NCI-H1105 (cell line): Measurements from ENCODE around the gene SLC25A13.
"Not testable (repeated sequence)": the region's sequence is repeated elsewhere in the genome, so short reads cannot be mapped to it uniquely, and the experiment has no call there.

Experiments
- DNase-seq: peaks from one replicate; lab custom pipeline; 2025; lab: John Stamatoyannopoulos, UW

SLC25A13 gene

DNA sequence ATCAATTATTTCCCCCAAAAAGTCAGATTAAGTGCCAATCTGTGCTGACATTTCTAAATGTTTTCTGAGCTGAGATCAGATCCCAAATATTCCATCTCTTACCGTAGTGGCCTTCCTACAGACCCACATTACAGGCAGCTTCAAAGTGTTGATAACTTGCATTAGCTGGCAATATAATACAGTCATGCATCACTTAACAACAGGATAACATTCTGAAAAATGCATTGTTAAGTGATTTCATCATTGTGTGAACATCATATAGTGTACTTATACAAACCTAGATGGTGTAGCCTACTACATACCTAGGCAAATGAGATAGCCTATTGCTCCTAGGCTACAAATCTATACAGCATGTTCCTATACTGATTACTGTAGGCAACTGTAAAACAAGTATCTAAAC lies 22.4 kb downstream of the SLC25A13 start:
- no peak for DNase-seq

GRCh38 chr7:96297876-96298275 lies 24.0 kb downstream of the SLC25A13 start:
- no peak for DNase-seq

DNA sequence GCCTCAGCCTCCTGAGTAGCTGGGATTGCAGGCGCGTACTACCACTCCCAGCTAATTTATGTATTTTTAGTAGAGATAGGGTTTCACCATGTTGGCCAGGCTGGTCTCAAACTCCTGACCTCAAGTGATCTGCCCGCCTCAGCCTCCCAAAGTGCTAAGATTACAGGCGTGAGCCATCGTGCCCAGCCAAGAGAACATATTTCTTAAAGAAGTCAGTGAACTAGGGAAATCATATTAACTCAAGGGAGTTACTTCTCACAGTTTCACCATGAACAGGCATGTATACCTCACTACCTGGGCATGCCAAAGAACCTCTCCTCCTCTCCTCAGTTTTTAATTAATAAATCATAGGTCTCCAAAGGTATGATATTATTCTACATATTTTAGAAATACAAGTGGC lies 24.5 kb downstream of the SLC25A13 start:
- DNase-seq: not testable (repeated sequence)

GRCh38 chr7:96293911-96294310 lies 28.0 kb downstream of the SLC25A13 start:
- DNase-seq: not testable (repeated sequence)

- no peak for DNase-seq
Measured at GRCh38 chr7:96287559-96287958, 34.3 kb downstream of the SLC25A13 start.

- DNase-seq: no peak
Measured at GRCh38 chr7:96287132-96287531, 34.8 kb downstream of the SLC25A13 start.

DNA sequence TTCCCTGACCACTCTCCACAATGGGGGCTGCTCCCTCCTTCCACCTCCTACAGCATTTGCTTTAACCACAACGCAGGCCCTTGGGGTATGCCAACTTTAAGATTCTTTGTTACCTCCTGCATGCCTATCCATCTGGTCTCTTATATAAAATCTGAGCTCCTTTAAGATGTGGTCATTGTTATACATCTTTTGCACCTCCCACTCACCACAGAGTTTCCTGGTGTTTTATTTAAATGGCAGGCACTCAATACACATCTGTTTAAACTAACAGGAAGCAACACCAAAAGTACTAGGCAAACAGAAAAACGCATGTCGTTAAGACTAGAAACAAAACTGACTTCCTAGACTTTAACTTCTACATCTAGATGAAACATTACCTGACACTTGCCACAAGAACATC lies 36.3 kb downstream of the SLC25A13 start:
- no peak for DNase-seq

- no peak for DNase-seq
Measured at GRCh38 chr7:96284835-96285234, 37.1 kb downstream of the SLC25A13 start.

DNA sequence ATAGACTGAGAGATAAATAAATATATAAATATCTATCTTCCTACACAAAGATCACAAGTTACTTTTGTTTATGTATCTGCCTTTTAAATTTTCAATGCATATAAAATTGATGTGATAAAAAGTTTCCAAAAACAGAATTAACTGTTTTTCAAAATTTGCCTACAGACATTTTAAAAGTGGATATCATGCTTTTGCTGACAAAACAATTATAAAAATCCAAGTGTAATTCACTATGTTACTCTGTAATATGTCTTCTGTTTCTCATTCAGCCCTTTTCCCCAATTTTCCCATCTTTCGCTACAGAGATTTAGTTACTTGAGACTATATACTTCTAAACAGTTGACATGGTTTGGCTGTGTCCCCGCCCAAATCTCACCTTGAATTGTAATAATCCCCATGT lies 37.7 kb downstream of the SLC25A13 start:
- DNase-seq: no peak

DNA sequence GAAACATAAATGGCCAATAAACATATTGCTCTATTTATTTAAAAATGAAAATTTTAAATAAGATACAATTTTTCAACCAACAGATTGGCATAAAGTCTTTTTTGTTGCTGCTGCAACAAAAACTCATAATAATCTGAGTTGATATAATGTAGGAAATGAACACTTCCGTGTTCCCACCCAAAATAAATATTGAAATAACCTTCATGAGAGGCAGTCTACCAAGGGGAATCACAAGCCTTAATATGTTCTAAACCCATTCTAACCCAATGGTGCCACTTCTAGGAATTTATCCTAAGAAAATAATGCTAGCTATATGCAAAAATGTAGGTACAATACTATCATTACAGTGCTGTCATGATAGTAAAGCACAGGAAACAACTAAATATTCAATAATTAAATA lies 39.1 kb downstream of the SLC25A13 start:
- no peak for DNase-seq

- no peak for DNase-seq
Measured at GRCh38 chr7:96277921-96278320, 44.0 kb downstream of the SLC25A13 start.

DNA sequence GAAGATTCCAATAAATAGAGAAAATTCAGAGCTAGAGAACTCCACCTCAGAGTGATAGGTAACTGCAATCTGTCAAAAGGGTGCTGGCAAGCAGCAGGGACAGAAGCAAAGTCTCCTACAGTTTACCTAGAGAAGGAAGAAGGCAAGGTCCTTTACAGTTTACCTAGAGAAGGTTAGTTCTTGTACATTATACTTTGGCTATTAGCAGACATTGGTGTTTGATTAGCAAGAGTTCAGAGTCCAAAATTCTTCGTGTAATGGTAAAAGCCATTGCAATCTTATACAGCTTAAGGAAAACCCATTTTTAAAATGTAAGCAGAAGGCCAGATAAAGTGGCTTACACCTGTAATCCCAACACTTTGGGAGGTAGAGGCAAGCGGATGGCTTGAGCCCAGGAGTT lies 45.9 kb downstream of the SLC25A13 start:
- DNase-seq: no peak

DNA sequence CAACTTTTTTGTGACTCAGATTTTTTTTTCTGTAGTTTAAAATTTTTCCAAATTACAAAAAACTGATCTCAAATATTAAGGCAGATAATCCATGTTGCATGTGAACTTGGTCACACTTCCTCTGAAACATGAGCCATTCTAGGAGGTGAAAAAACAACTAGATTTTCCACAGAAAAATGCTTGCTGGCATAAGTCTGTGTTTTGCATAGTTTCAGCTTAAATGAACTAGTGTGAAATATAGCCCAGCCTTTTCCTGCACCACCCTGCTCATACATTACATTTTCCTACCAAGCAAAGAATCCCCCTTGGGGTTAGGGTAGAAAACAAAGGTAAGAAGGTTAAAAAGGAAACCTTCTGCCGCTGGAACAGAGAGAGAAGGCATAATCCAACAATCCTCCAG lies 48.2 kb downstream of the SLC25A13 start:
- DNase-seq: no peak

DNA sequence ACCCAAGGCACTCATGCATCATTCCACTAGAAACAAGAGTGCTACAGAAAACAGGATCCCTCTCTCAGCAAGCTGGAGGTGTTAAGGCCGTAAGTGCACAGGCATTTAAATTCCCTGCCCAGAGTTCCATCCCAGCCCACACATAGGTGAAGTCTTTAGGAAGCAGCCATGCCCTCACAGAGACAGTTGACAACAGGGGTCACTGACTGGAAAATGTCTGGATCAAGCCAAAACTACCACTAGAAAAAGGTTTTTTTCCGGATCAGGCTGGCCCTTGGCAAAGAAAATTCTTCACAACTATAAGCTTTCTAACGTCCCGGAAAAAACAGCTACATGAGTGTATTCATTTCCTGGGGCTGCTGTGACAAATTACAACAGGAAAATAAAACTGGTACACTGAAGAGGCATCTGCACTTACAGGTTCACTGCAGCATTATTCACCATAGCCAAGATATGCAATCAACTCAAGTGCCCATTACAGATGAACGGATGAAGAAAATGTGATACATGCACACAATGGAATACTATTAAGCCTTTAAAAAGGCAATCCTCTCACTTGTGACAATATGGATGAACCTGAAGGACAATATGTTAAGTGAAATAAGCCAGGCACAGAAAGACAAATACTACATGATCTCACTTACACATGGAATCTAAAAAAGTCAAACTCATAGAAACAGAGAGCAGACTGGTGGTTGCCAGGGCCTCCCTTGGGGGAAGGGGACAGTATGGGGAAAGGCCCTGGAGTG lies 52.5 kb downstream of the SLC25A13 start:
- DNase-seq: no peak

GRCh38 chr7:96266580-96266979 lies 55.3 kb downstream of the SLC25A13 start:
- DNase-seq: no peak

GRCh38 chr7:96266015-96266414 lies 55.9 kb downstream of the SLC25A13 start:
- no peak for DNase-seq

DNA sequence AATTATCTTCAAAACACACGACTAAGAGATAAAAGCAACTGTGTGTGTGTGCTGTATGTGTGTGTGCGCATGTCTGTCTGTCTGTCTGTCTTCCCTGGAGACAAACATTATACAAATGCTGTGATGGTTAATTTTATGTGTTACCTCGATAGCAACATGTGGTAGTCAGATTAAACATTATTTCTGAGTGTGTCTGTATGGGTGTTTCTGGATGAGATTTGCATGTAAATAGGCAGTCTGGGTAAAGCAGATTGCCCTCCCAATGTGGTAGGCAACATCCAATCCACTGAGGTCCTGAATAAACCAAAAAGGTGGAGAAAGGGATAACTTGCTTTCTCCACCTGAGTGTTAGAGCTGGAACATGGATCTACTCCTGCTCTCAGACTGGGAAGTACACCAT lies 67.9 kb downstream of the SLC25A13 start:
- DNase-seq: no peak

DNA sequence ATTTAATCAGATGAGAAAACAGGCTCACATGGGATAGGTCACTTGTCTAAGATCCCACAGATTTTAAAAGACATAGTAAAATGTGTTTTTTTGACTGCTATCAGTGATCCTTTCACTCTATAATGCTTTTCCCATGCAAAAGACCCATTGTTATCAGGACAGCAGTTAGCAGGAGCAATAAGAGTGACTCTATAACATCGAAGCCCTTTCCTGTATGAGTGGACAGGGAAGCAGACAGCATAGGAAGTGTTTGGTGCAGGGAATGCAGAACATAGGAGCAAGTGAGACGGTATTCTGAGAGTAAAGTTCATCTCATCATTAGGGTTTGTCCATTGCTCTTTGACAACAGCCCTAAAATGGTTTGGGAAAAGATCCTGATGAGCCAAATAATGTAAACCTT lies 68.5 kb downstream of the SLC25A13 start:
- no peak for DNase-seq

- DNase-seq: no peak
Measured at GRCh38 chr7:96250776-96251361, 71.0 kb downstream of the SLC25A13 start.

GRCh38 chr7:96248405-96248804 lies 73.5 kb downstream of the SLC25A13 start:
- no peak for DNase-seq

DNA sequence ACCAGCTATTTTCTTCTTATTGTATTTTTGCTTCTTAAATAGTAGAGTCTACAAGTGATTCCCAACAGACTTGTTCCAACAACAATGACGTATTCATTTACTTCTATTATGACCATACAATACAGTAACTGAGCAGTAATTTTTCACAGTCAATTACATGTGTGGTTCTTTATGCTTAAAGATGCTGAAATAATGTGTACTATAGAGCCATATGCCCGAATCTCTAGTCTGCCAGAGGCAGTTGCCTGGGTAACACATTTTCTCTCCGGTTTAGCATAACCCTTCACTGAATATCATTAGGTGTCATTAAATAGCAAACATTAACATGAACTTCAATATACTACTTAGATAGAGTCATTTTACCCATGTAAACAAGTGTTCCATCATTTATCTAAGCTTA lies 75.0 kb downstream of the SLC25A13 start:
- DNase-seq: peak; percentile 78

GRCh38 chr7:96244992-96245292 lies 77.0 kb downstream of the SLC25A13 start:
- DNase-seq: no peak

DNA sequence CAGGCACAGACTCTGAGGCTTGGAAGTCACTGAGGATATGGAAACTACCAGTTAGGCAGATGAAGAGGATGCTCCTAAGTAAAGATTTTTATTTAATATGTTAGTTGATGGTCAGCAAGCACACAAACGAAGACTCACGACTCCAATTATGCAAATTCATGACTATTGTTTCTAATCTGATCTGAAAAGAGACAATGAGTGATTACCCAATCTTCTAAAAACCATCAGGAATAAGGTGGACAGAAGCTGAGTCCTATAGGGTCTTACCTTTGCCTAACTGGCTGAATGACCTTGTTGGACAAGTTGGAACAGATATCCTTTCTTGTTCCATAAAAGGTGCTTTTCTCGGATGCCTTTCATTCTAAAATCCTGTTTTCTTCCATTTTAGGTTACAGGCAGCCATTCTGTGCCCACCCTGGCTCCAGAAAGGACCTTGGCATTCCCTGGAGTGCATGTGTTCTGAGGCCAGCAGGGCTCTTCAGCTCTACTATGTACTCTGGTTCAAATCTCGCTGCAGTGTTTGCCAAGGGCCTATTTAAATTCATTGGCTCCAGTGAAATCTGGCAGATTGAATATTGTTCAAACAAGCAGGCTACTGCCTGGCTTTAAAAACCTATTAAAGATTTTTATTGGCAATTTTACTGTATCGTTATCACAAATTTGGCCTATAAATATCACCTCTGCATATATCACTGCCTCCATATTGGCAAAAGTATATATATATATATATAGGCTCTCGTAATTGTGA lies 77.5 kb downstream of the SLC25A13 start:
- DNase-seq: no peak
